Measurements from ENCODE around the gene LAMB4.

LAMB4 gene

GRCh38 chr7:108078211-108078673, 51.9 kb downstream of the LAMB4 start:
- no peak for DNase-seq

GRCh38 chr7:108077709-108078108, 52.5 kb downstream of the LAMB4 start:
- no peak for DNase-seq

- no peak for DNase-seq
These were observed 54.0 kb downstream of the LAMB4 start for GRCh38 chr7:108076156-108076555.

DNA sequence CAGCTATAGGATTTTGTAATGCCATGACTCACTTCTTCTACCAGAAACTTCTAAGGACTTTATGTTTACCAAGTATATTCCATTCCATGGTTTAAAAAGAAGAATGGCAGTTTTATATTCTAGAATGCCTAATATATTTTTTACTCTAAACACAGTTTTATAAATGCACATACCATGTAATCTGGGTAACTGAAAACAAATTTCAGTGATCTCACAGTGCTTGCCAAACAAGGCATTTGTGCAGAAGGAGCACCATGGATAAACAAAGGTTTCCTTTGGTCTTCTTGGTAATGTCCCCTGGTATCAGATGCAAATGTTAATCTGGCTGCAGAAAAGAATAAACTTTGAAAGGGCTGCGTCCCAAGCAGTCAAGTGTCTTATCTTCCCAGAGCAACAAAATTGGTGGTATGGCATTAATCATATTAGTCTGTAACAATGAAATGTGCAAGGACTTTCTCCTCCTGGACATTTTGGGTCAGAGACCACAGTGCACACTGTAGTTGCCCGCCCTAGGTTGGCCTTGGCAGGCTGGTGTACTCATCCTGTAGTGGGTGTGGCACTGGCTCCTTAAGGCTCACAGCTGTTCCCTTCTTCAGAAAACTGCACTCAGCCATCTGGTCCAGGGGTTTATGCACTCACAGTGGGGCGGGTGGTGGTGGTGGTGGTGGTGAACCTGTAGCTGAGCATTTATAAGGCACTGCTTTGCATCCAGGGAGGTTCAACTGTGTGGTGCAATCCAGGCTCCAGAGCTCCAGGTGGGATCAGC, 56.7 kb downstream of the LAMB4 start:
- no peak for DNase-seq

GRCh38 chr7:108072739-108073138, 57.4 kb downstream of the LAMB4 start:
- no peak for DNase-seq

DNA sequence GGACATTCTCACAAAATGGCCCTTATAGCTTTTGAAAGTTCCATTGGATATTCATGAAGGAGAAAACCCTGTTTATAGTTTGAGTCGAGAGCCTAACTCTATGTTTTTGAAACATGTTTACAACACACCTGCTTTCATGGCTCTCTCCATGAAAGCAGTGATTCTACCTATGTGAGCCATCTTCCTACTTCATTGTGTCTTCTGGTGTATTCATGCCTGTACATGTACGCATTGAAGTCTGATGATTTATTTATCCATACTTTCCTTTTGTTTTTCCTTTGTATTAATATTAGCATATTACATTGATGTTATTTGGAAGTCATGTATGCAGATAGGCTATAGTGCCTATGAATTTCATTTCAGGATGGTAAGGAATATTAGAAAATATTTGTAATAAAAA, 58.0 kb downstream of the LAMB4 start:
- DNase-seq = no peak

DNA sequence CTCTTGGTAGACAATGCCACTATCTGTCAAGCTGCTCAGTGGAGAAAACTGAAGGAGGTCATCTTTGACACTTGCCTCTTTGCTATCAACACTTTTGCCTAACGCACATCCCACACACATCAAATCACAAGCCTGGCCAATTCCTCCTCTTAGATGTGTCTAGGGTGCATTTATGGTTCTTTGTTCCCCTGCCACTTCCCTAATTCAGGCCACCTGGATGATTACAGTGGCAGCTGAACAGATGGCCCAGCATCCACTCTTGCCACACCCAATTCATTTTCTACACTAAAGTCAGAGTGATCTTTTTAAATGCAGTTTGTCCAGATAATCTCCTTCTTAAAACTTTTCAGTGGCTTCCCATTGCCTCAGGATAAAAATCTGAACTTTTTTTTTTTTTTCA, 58.6 kb downstream of the LAMB4 start:
- DNase-seq = no peak

- no peak for DNase-seq
These were observed 60.5 kb downstream of the LAMB4 start for GRCh38 chr7:108069646-108070045.

DNA sequence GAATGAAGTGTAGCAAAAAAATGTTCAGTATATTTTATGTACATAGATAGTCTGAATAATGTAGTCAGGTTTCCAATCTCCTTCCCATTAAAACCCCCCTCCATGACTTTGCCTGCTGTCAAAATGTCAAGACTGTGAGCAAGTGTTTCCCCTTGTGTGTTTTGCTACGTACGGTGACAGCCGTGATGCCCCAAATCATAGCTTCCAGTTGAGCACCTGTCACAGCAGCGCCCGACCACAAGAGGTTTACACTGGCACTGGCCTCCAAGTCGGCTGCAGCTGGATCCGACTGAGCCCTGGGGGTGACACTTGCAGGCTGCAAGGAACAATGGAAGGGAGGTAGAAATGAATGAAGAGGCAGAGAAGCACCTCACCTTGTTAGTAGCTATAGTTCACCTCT, 62.3 kb downstream of the LAMB4 start:
- no peak for DNase-seq

- no peak for DNase-seq
These were observed 63.7 kb downstream of the LAMB4 start for GRCh38 chr7:108066486-108066885.

DNA sequence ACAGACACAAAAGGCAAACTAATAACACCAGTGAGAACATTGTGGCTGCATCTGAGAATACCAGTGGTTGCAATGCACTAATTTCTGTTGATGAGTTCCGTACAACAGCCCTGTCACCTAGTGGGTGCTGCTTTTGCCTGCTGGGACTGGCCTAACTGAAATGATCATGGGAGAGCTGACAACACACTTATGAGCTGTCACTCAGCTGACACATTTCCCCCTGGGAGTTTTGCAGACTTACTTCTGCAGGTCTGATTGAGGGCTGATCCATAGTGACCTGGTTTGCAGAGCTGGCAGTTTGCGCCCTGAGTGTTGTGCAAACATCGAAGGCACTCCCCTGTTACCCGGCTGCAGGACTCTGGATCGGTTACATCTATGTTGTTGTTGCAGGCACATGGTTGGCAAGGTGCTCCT, 66.6 kb downstream of the LAMB4 start:
- no peak for DNase-seq

GRCh38 chr7:108062250-108063014, 67.7 kb downstream of the LAMB4 start:
- no peak for DNase-seq

- DNase-seq = no peak
These were observed 70.6 kb downstream of the LAMB4 start for GRCh38 chr7:108059526-108059925.

DNA sequence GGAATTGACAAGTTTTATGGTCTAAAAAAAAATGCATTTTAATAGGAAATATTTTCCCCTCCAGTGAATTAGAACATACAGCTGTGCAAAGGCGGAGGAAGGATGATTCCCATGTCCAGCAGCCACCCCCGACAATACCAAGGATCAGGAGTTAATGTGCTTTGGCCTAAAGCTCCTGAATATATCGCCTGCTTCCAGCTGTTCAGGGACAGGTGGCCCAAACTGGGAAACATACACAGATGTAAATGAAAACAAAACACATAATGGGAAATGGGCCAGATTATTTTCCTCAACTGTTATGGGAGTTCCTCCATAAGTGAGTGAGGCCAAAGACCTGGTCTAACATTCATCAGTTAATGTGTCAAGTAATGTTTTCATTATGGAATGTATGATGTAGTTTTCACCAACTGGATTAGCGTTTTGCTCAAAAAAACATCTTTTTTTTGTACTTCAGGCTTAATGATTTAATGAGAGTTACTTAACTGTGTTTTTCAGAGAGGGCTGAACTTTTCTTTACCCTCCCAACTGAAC, 72.1 kb downstream of the LAMB4 start:
- DNase-seq = no peak

- no peak for DNase-seq
These were observed 74.5 kb downstream of the LAMB4 start for GRCh38 chr7:108055611-108056021.

- DNase-seq = no peak
These were observed 75.6 kb downstream of the LAMB4 start for GRCh38 chr7:108054537-108054936.

DNA sequence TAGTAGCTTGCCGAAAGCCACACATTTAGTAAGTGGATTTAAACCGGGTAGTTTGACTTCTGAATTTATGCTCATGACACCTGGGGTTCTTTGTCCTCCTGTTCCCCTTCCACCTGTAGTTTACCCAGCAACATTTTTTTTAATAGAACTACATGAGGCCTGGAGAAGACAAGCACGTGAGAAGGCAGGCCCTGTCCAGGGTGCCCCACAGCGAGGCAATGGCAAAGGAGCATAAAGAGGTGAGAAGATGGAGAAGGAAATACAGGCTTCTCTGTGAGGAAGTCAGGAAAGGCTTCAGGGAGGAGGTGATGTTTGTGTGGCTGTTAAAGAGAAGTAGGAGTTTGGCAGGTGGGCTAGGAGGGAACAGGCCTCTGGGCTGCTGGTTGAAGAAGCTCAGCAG, 76.9 kb downstream of the LAMB4 start:
- no peak for DNase-seq

DNA sequence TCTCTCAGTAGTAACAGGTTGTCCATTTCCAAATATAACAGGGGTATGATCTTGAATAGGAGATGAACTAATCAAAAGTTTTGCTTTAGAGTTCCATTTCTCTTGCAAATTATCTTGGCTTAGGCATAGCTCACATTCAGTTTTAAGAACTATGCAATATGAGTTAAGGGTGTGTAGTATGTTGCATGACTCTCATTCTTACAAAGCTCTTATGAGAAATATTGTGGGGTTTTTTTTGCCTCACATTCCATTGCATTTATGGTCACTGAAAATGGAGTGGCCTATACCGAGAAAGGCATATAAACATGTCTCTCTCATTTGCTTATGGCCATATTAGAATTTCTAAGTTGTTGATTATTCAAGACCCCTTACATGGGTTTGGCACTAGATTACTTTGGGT, 78.7 kb downstream of the LAMB4 start:
- DNase-seq = no peak

GRCh38 chr7:108049962-108050361, 80.2 kb downstream of the LAMB4 start:
- no peak for DNase-seq

DNA sequence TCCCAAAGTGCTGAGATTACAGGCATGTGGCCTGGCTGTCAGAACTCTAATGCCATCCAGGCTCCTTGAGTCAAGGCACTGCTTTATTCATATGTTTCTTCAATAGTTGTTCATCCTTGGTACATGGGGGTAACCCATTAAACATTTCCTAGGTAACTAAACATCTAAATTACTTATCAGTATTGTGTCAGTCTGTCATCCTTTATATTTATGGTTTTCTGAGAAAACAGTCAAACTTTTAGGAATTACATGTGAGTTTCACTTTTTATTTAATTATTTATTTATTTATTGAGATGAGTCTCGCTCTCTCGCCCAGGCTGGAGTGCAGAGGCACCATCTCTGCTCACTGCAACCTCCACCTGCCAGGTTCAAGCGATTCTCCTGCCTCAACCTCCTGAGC, 81.7 kb downstream of the LAMB4 start:
- no peak for DNase-seq

DNA sequence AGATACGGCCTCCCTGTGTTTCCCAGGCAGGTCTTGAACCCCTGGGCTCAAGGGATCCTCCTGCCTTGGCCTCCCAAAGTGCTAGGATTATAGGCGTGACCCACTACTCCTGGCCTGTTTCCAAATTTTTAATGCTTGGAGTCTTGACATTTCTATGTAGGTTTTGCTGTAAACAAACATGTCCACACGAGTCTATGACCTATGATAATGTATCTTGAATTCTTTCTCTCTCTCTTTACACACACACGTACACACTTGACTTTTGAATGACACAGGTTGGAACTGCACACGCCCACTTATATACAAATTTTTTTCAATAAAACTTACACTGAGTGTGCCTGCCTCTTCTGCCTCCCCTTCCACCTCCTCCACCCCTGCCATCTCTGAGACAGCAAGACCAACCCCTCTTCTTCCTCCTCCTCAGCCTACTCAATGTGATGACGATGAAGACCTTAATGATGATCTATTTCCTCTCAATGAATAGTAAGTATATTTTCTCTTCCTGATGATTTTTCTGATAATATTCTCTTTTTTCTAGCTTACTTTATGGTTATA, 83.1 kb downstream of the LAMB4 start:
- no peak for DNase-seq

DNA sequence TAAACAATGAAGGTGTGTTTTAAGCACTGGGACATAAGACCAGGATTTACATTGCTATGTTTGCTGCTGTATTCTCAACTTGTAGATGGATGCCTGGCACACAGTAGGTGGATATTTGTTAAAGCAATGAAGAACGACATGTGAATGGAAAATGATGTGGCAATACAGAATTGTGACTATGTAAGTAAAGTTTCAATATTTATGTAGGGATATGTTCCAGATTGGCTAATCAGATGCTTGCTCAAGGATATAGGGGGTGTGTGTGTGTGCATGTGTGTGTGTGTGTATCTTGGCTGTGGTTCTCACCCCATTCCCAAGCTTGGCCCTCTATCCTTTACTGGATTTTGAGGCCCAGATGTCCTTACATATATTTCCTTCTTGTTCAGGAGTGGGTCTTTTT, 84.5 kb downstream of the LAMB4 start:
- DNase-seq = no peak

GRCh38 chr7:108045154-108045553, 85.0 kb downstream of the LAMB4 start:
- no peak for DNase-seq

- DNase-seq = no peak
These were observed 85.8 kb downstream of the LAMB4 start for GRCh38 chr7:108044345-108044744.

Measured in stimulated activated CD4-positive, alpha-beta T cell treated with anti-CD3 and anti-CD28 coated beads, Interleukin-12 subunit alpha, Interleukin-12 subunit beta, amount 100 ng/mL, for 4 hours (primary cell).